PC-3 (cell line): ENCODE data around the gene RIPPLY1. TPM values are rescaled to one million over a fixed set of nuclear protein-coding genes. Genes with fewer than 3 reads are reported as not detected.

Experiments
- ATAC-seq: fragments of 200-7000 bp; cut with Tn5 transposase; 2 replicates; pipeline ENCODE4 v1.9.1; 2020; ENCODE audit warnings: mild to moderate bottlenecking, moderate library complexity
- BruUV-seq: library from RNA; stranded (reverse); fragments of 400-500 nt; replicated peaks from 2 replicates; lab custom pipeline; 2021; lab: Mats Ljungman, UMichigan
- CTCF ChIA-PET: fragments of 300-600 bp; sonication (Branson Sonifier 250); formaldehyde crosslinking; loops from one replicate; lab custom pipeline; 2022; ENCODE audit warnings: antibody characterized with exemption; lab: Charles Lee
- POLR2A ChIA-PET: fragments of 300-600 bp; sonication (Branson Sonifier 250); formaldehyde crosslinking; loops from one replicate; lab custom pipeline; 2022; ENCODE audit warnings: antibody characterized with exemption; ENCODE audit not compliant: unreplicated experiment; lab: Charles Lee
- DNase-seq: peaks from one replicate; pipeline ENCODE4 v3.0.0-alpha.2; 2015
- H2AFZ ChIP-seq: fragments of 300-600 bp; sonication (generic); 2 replicates; pipeline ENCODE4 v1.6.0; 2016; ENCODE audit warnings: antibody characterized with exemption, low read length
- H3F3A ChIP-seq: fragments of 300-600 bp; sonication (generic); one replicate; pipeline ENCODE4 v1.6.0; 2017; ENCODE audit warnings: antibody characterized with exemption, low read length, control low read depth, mild to moderate bottlenecking; ENCODE audit not compliant: unreplicated experiment
- H3K27ac ChIP-seq: fragments of 300-600 bp; sonication (generic); 2 replicates; pipeline ENCODE4 v1.5.1; 2016; ENCODE audit warnings: mild to moderate bottlenecking, low read length
- H3K27me3 ChIP-seq: fragments of 300-600 bp; sonication (generic); 2 replicates; pipeline ENCODE4 v1.6.1; 2016; ENCODE audit warnings: low read length, mixed read lengths
- H3K36me3 ChIP-seq: fragments of 300-600 bp; sonication (generic); 2 replicates; pipeline ENCODE4 v1.6.1; 2016; ENCODE audit warnings: low read depth, mixed run types, low read length, mixed read lengths
- H3K4me1 ChIP-seq: fragments of 300-600 bp; sonication (generic); 2 replicates; pipeline ENCODE4 v1.5.1; 2016; ENCODE audit warnings: low read length; ENCODE audit not compliant: insufficient read depth
- H3K4me2 ChIP-seq: fragments of 300-600 bp; sonication (generic); 2 replicates; pipeline ENCODE4 v1.6.0; 2016; ENCODE audit warnings: low read length
- H3K4me3 ChIP-seq: fragments of 300-600 bp; sonication (generic); 2 replicates; pipeline ENCODE4 v1.5.1; 2016; ENCODE audit warnings: mild to moderate bottlenecking, low read length, mixed read lengths
- H3K79me2 ChIP-seq: fragments of 300-600 bp; sonication (generic); 2 replicates; pipeline ENCODE4 v1.6.1; 2017; ENCODE audit warnings: low read length, mixed read lengths
- H3K9ac ChIP-seq: fragments of 300-600 bp; sonication (generic); 2 replicates; pipeline ENCODE4 v1.6.0; 2016; ENCODE audit warnings: mild to moderate bottlenecking, low read length
- H3K9me2 ChIP-seq: fragments of 300-600 bp; sonication (generic); replicated peaks from 2 replicates; pipeline ENCODE4 v1.6.1; 2016; ENCODE audit warnings: mixed run types, low read length, mixed read lengths
- H3K9me3 ChIP-seq: fragments of 300-600 bp; sonication (generic); 2 replicates; pipeline ENCODE4 v1.6.1; 2016; ENCODE audit warnings: low read length, mixed read lengths
- H4K20me1 ChIP-seq: fragments of 300-600 bp; sonication (generic); 2 replicates; pipeline ENCODE4 v1.6.1; 2016; ENCODE audit warnings: low read length, mixed read lengths
- CTCF ChIP-seq: fragments of 300-600 bp; sonication (generic); conservative IDR thresholded peaks from 2 replicates; pipeline ENCODE4 v1.5.1; 2017; ENCODE audit warnings: antibody characterized with exemption, low read depth, mild to moderate bottlenecking, low read length
- EZH2 ChIP-seq: fragments of 300-600 bp; sonication (generic); IDR thresholded peaks from one replicate; pipeline ENCODE4 v1.6.1; 2017; ENCODE audit warnings: antibody characterized with exemption, mild to moderate bottlenecking, low read length; ENCODE audit not compliant: unreplicated experiment
- EZH2phosphoT487 ChIP-seq: fragments of 300-600 bp; sonication (generic); IDR thresholded peaks from 2 replicates; pipeline ENCODE4 v1.6.1; 2018; ENCODE audit warnings: mild to moderate bottlenecking, antibody characterized with exemption, low read length, borderline replicate concordance
- intact Hi-C: fragments of 100-400 bp; cut with micrococcal nuclease; formaldehyde crosslinking; loops from 2 replicates; pipeline ENCODE4 v1.9.0; 2023
- total RNA-seq: library from RNA; depleted of rRNA; stranded (reverse); fragments of >200 nt; gene quantifications from 2 replicates; pipeline ENCODE4 v1.2.3, GENCODE V29; 2014

RIPPLY1 gene
- total RNA-seq, 1 experiment from 2014 or later, result not detected

- CTCF ChIA-PET, result no interaction called here
These were observed 30.4 kb upstream of the RIPPLY1 start for GRCh38 chrX:106933538-106933961.

DNA sequence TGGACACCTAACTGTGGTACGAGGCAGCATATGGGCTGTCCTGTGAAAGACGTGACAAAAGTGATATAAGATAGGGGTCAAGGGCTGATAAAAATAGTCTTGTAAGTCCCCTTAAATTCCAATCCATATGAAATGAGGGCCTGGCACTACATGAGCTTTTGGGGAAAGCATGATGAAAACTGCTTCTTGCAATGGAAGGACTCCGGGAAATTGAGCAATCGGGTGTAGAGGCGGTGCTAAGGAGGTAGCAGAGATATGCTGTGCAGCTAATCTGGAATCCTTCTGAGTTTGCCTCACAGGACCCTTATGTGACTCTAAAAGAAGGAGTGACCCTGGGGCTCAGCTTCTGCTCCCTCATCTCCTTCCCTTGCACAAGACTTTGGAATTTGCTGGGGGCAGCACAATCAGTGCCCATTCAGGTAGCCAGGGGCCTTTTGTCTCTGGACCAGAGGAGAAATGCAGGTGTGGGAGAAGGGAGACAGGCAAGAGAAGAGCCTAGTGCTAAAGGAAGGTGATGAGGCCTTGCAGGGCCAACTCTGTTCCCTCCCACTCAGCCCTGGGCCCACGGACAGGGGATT, 29.9 kb upstream of the RIPPLY1 start:
- POLR2A ChIA-PET, result no interaction called here
- TF ChIP-seq CTCF, result no peak
- TF ChIP-seq EZH2phosphoT487, result no peak
- TF ChIP-seq EZH2, result no peak
- H3F3A ChIP-seq, result no peaks in the 10 kb centered on the region
- no peaks in the 10 kb centered on the region for H3K27me3 ChIP-seq
- H3K27ac ChIP-seq, result no peak overlapping the region
- no peaks in the 10 kb centered on the region for H3K79me2 ChIP-seq
- no peak overlapping the region for H2AFZ ChIP-seq
- no peak overlapping the region for H3K4me2 ChIP-seq
- intact Hi-C loops, result no loop called here
- no peak overlapping the region for H3K9ac ChIP-seq
- no peaks in the 10 kb centered on the region for H3K9me2 ChIP-seq
- H4K20me1 ChIP-seq, result no peaks in the 10 kb centered on the region
- DNase-seq (no peak), ATAC-seq (no peak)
- no peaks in the 10 kb centered on the region; the same call in 1 of the 2 replicates for H3K36me3 ChIP-seq
- CTCF ChIA-PET, result no interaction called here
- BruUV-seq, result no TSS peak
- H3K4me1 ChIP-seq, result peaks cover 9% of the 10 kb centered on the region
- H3K4me3 ChIP-seq, result no peak overlapping the region
- H3K9me3 ChIP-seq, result no peaks in the 10 kb centered on the region

More at GRCh38 chrX:106933538-106933961, 30.4 kb upstream of the RIPPLY1 start:
- Histone ChIP-seq H3K4me3 (no peak overlapping the region), H3K4me2 (no peak overlapping the region), H3K27ac (no peak overlapping the region), H3K9me3 (no peaks in the 10 kb centered on the region), H2AFZ (no peak overlapping the region), H3K36me3 (no peaks in the 10 kb centered on the region; the same call in 1 of the 2 replicates), H3K9me2 (no peaks in the 10 kb centered on the region), H3F3A (no peaks in the 10 kb centered on the region), H3K4me1 (peaks cover 9% of the 10 kb centered on the region), H3K79me2 (no peaks in the 10 kb centered on the region), H4K20me1 (no peaks in the 10 kb centered on the region), H3K9ac (no peak overlapping the region), H3K27me3 (no peaks in the 10 kb centered on the region)
- intact Hi-C loops, result no loop called here
- no peak for TF ChIP-seq CTCF
- no peak for TF ChIP-seq EZH2phosphoT487
- TF ChIP-seq EZH2, result no peak
- POLR2A ChIA-PET, result no interaction called here
- no peak for ATAC-seq
- no peak for DNase-seq
- no TSS peak for BruUV-seq

- ATAC-seq (peak; percentile 45; the same call in 1 of the 2 replicates), DNase-seq (peak; percentile 23)
- TF ChIP-seq EZH2phosphoT487 (no peak), EZH2 (no peak), CTCF (no peak)
- intact Hi-C loops, result no loop called here
- ChIA-PET POLR2A (no interaction called here), CTCF (no interaction called here)
- no peaks in the 10 kb centered on the region for H3K9me3 ChIP-seq
- no peaks in the 10 kb centered on the region for H3K79me2 ChIP-seq
- no peaks in the 10 kb centered on the region for H4K20me1 ChIP-seq
- H3K27ac ChIP-seq, result no peak overlapping the region
- H3K36me3 ChIP-seq, result no peaks in the 10 kb centered on the region; the same call in 1 of the 2 replicates
- H3F3A ChIP-seq, result no peaks in the 10 kb centered on the region
- H3K4me1 ChIP-seq, result peaks cover 9% of the 10 kb centered on the region
- BruUV-seq, result no TSS peak
- H3K27me3 ChIP-seq, result no peaks in the 10 kb centered on the region
- H3K9ac ChIP-seq, result no peak overlapping the region
- no peaks in the 10 kb centered on the region for H3K9me2 ChIP-seq
- H3K4me2 ChIP-seq, result no peak overlapping the region
- H3K4me3 ChIP-seq, result no peak overlapping the region
- no peak overlapping the region for H2AFZ ChIP-seq
These were observed 29.4 kb upstream of the RIPPLY1 start for GRCh38 chrX:106932492-106932923.
